ENCODE measurements around the gene SMAD6.

DNA sequence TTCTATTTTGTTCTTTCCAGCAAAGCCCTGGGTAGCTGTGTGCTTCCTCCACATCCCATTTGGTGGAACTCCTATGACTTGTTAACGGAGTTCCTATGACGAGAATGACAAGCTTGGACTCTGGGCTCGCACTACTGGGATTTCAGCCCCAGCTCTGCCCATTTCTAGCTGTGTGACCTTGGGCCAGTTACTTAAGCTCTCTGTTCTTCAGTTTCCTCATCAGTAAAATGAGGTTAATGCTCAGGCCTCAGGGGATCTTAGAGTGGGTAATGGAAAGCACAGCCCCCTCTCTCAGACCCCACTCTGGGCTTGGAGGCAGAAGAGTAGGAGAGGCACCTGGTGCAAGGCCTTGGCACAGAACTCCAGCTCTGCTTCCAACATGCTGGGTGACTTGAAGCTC lies 123.1 kb downstream of the SMAD6 start:
- TF ChIP-seq CTCF (IDR thresholded peaks at IDR 0.05; ENCODE audit: low read length) (no peak), EZH2phosphoT487 (IDR thresholded peaks at IDR 0.05; ENCODE audit: low read length) (no peak), EZH2 (optimal IDR thresholded peaks at IDR 0.05; ENCODE audit: low read depth, low read length) (no peak)

Measured in MM.1S (cell line).